B cell (primary cell): ENCODE results near the gene HMG20B.

Source experiments
- EZH2 ChIP-seq: IDR thresholded peaks from 2 replicates; pipeline ENCODE4 v1.6.1; 2012; ENCODE audit warnings: borderline replicate concordance, low read depth, mild to moderate bottlenecking, moderate library complexity, low read length; ENCODE audit not compliant: insufficient read depth, poor library complexity, severe bottlenecking
- TF ChIP-seq, protein P1 (sequence below): fragments of 200-600 bp; IDR thresholded peaks from one replicate; pipeline ENCODE4 v1.8.0; 2022; ENCODE audit warnings: antibody characterized with exemption, mild to moderate bottlenecking

- TF ChIP-seq, protein P1, sequence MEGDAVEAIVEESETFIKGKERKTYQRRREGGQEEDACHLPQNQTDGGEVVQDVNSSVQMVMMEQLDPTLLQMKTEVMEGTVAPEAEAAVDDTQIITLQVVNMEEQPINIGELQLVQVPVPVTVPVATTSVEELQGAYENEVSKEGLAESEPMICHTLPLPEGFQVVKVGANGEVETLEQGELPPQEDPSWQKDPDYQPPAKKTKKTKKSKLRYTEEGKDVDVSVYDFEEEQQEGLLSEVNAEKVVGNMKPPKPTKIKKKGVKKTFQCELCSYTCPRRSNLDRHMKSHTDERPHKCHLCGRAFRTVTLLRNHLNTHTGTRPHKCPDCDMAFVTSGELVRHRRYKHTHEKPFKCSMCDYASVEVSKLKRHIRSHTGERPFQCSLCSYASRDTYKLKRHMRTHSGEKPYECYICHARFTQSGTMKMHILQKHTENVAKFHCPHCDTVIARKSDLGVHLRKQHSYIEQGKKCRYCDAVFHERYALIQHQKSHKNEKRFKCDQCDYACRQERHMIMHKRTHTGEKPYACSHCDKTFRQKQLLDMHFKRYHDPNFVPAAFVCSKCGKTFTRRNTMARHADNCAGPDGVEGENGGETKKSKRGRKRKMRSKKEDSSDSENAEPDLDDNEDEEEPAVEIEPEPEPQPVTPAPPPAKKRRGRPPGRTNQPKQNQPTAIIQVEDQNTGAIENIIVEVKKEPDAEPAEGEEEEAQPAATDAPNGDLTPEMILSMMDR = no peak
- no peak for TF ChIP-seq EZH2
These were observed 28.7 kb upstream of the HMG20B start for GRCh38 chr19:3544058-3544376.
